Testis (tissue), 3 donors: ENCODE results near the gene NDUFA3. TPM values are rescaled to one million over a fixed set of nuclear protein-coding genes. Genes with fewer than 3 reads are reported as not detected.

ENCODE experiments used
- DNase-seq: peaks from one replicate; pipeline ENCODE4 v3.0.0-alpha.2; 2019
- H3K27ac ChIP-seq, 2 donors: fragments of 200-600 bp; sonication (generic); one replicate each; pipeline ENCODE4 v1.5.1; 2019
- H3K27me3 ChIP-seq: fragments of 200-600 bp; sonication (generic); one replicate; pipeline ENCODE4 v1.5.1; 2019
- H3K36me3 ChIP-seq: fragments of 200-600 bp; sonication (generic); one replicate; pipeline ENCODE4 v1.5.1; 2017; ENCODE audit warnings: low read depth; ENCODE audit errors: missing control alignments
- H3K4me1 ChIP-seq: fragments of 200-600 bp; sonication (generic); one replicate; pipeline ENCODE4 v1.5.1; 2019
- H3K4me3 ChIP-seq, 2 donors: fragments of 200-600 bp; sonication (generic); one replicate each; pipeline ENCODE4 v1.5.1; 2017 to 2019
- H3K9me3 ChIP-seq: fragments of 200-600 bp; sonication (generic); one replicate; pipeline ENCODE4 v1.5.1; 2017
- POLR2A ChIP-seq: fragments of 450-650 bp; IDR thresholded peaks from one replicate; pipeline ENCODE4 v1.6.1; 2017; ENCODE audit warnings: antibody characterized with exemption, mild to moderate bottlenecking, moderate library complexity
- WGBS, 2 donors: methylation state at CpG; one replicate each; pipeline ENCODE4 v1.1.5; 2018; 5-methylcytosine and 5-hydroxymethylcytosine counted together
- intact Hi-C: fragments of 100-400 bp; cut with DNase I; formaldehyde crosslinking; loops from one replicate; pipeline ENCODE4 v1.15.1; 2023; ENCODE audit warnings: low total_unique reads
- polyA plus RNA-seq: library from polyadenylated mRNA; stranded (reverse); fragments of 350-450 nt; fragmentation: Illumina TruSeq; extraction: RNeasy Lipid Tissue Mini Kit (QIAGEN cat#74804); gene quantifications from one replicate; pipeline ENCODE4 v1.2.3, GENCODE V29; 2014; ENCODE audit warnings: low read depth, low replicate concordance; ENCODE audit not compliant: insufficient read depth
- total RNA-seq, 2 donors: library from RNA; depleted of rRNA; stranded (reverse); fragments of >200 nt; gene quantifications; one replicate each; pipeline ENCODE4 v1.2.3, GENCODE V29; 2016
- TF ChIP-seq, protein P1 (sequence below), 3 experiments: fragments of 450-650 bp in 2 of 3; fragments of 200-600 bp in 1 of 3; sonication (generic) in 1 of 3; IDR thresholded peaks; one replicate each; pipeline ENCODE4 v1.5.1; 2016 to 2019; ENCODE audit warnings: antibody characterized with exemption in 3 of 3, mild to moderate bottlenecking in 2 of 3, moderate library complexity in 1 of 3

The NDUFA3 gene
- total and polyA plus RNA-seq, 3 donors from 2014 or later = 40.0 to 251 (median 55.6) TPM

DNA sequence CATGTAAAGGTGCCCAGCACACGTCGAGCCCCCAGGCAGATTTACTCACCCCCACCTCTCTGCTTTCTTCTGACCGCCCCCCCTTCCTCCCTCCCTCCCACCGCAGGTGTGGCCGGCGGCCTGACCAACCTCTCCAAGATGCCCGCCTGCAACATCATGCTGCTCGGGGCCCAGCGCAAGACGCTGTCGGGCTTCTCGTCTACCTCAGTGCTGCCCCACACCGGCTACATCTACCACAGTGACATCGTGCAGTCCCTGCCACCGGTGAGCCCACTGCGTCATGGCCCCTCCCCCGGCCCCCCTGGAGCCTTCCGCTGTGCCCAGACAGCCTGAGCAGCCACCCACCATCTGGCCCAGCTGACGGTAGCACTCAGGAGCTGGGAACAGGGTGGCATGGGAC is 21.7 kb downstream of the NDUFA3 start:
- WGBS, 2 donors = 89 to 94% methylated on average over 16 to 19 of the region's 19 CpGs
- Histone ChIP-seq H3K9me3 (no peaks in the 10 kb centered on the region), H3K36me3 (no peaks in the 10 kb centered on the region), H3K27me3 (no peaks in the 10 kb centered on the region), H3K4me3 (no peak overlapping the region), H3K27ac (no peak overlapping the region), H3K4me1 (no peaks in the 10 kb centered on the region)
- DNase-seq = no peak
- no peak for TF ChIP-seq POLR2A
- TF ChIP-seq, protein P1, sequence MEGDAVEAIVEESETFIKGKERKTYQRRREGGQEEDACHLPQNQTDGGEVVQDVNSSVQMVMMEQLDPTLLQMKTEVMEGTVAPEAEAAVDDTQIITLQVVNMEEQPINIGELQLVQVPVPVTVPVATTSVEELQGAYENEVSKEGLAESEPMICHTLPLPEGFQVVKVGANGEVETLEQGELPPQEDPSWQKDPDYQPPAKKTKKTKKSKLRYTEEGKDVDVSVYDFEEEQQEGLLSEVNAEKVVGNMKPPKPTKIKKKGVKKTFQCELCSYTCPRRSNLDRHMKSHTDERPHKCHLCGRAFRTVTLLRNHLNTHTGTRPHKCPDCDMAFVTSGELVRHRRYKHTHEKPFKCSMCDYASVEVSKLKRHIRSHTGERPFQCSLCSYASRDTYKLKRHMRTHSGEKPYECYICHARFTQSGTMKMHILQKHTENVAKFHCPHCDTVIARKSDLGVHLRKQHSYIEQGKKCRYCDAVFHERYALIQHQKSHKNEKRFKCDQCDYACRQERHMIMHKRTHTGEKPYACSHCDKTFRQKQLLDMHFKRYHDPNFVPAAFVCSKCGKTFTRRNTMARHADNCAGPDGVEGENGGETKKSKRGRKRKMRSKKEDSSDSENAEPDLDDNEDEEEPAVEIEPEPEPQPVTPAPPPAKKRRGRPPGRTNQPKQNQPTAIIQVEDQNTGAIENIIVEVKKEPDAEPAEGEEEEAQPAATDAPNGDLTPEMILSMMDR (IDR thresholded peaks at IDR 0.05) = no peak
- intact Hi-C loops = no loop called here

DNA sequence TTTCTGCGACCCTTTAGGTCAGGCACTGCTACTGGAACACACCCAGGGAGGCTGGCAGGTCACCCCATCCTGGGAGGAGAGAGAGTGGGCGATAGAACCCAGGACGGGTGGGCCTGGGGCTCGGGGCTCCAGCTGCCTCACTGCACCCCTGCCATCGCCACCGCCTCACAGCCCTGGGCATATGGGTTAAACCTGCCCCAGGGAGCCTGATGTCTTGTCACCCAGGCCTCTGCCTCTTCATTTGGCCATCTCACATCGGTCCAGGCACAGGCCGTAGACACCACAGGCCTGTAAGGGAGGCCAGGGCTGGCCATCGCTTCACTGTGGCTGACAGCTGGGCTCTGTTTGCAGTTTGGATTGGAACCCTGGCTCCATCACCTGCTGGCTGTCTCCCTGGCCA is 23.1 kb downstream of the NDUFA3 start:
- no peaks in the 10 kb centered on the region for H3K36me3 ChIP-seq
- no peaks in the 10 kb centered on the region for H3K4me1 ChIP-seq
- WGBS, 2 donors = 81 to 96% methylated on average over 5 to 9 of the region's 9 CpGs
- no peak for TF ChIP-seq POLR2A
- TF ChIP-seq, protein P1 (IDR thresholded peaks at IDR 0.05) = no peak
- intact Hi-C loops = no loop called here
- DNase-seq = no peak
- H3K27me3 ChIP-seq = no peaks in the 10 kb centered on the region
- no peaks in the 10 kb centered on the region for H3K9me3 ChIP-seq
- H3K4me3 ChIP-seq = no peak overlapping the region
- H3K27ac ChIP-seq = no peak overlapping the region

DNA sequence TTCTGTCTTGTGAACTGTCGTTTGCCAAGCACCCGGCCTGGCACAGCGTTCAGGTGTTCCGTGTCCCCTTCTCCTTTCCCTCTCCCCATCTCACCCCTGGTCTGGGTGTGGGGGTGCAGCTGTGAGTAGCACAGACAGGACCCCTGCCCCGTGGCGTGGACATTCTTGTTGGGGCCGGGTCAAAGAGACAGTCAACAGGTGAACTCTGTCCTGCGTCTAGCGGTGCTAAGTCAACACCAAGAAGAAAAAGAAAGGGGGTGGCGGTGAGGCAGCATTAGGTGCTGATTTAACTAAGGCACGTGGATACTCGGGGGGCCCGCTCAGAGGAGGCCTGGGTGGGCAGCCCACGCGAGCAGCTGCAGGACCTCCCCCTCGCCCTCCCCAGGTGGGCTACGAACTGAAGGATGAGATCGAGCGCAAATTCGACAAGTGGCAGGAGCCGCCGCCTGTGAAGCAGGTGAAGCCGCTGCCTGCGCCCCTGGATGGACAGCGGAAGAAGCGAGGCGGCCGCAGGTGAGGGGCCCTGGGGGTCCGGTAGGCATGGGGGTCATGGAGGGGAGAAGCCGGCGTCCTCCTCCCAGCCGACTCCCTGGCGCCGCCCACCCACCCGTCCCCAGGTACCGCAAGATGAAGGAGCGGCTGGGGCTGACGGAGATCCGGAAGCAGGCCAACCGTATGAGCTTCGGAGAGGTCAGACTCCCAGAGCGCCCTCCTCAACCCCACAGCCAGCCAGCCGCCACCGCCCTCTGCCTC is 25.2 kb downstream of the NDUFA3 start:
- Histone ChIP-seq H3K36me3 (no peaks in the 10 kb centered on the region), H3K4me3 (no peak overlapping the region), H3K27me3 (no peaks in the 10 kb centered on the region), H3K27ac (no peak overlapping the region), H3K9me3 (no peaks in the 10 kb centered on the region), H3K4me1 (no peaks in the 10 kb centered on the region)
- intact Hi-C loops = no loop called here
- WGBS, 2 donors = 92 to 93% methylated on average over 26 to 40 of the region's 44 CpGs
- DNase-seq = no peak
- TF ChIP-seq POLR2A = no peak
- TF ChIP-seq, protein P1 (IDR thresholded peaks at IDR 0.05) = no peak

DNA sequence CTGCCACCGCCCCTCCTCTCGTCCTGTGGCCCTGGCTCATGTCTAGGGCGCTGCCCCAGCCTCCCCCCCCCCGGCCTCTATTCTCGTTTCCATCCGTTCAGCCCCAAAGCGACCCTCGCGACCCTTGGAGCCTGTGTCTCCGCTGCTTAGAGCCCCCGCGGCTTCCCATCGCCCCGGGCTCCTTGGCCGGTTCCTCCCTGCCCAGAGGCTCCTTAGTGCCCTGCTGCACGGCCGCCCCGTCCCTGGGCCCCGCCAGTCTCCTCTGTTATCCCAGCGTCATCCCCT is 25.7 kb downstream of the NDUFA3 start:
- Histone ChIP-seq H3K4me3 (no peak overlapping the region), H3K9me3 (no peaks in the 10 kb centered on the region), H3K36me3 (no peaks in the 10 kb centered on the region), H3K27ac (no peak overlapping the region), H3K27me3 (no peaks in the 10 kb centered on the region), H3K4me1 (no peaks in the 10 kb centered on the region)
- TF ChIP-seq, protein P1 (IDR thresholded peaks at IDR 0.05) = no peak
- no peak for TF ChIP-seq POLR2A
- DNase-seq = no peak
- intact Hi-C loops = no loop called here
- WGBS, 2 donors = 86 to 89% methylated on average over 19 to 20 of the region's 20 CpGs
